Measurements from ENCODE around the gene GALNT17. TPM values are rescaled to one million over a fixed set of nuclear protein-coding genes. Genes with fewer than 3 reads are reported as not detected.
"Not testable (repeated sequence)": the region's sequence is repeated elsewhere in the genome, so short reads cannot be mapped to it uniquely, and the experiment has no call there.

GALNT17 gene
- total RNA-seq, 1 donor from 2014 or later = not detected

DNA sequence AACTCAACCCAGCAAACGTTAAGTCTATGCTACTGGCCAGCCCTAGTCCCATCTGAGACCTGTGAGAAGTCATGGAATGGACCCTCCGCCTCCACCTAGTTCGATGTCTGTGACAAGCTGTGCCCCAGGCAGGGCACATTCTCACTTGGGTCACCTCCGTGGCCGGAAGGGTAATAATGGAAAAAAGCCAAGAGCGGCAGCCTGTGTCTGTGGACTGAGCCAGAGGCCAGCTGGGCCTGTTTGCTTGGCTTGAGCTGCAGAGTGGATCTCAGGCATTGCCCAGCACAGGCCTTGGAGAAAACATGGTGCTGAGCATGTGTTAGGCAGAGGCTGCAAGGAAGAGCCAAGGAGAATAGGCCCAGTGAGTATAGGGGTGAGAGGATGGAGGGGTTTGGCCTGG lies 97.8 kb downstream of the GALNT17 start:
- intact Hi-C loops (cut with micrococcal nuclease) = no loop called here

DNA sequence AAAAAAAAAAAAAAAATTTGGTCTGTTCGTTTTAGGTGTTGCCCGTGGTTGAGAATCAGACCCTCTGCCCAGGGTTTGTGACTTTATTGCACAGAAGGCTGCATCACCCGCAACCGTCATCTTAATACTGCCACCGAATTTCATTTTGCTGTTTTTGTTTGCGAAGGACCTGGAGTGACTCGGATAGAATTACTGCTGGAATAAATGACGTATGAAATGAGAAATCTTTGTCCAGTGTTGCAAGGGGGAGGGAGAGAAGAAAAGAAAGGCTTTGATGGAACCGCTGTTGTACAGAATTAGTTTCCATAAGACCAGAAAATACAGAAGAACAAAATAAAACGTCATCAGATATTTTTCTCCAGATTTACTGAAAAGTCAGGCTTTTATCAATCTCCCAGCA lies 103.3 kb downstream of the GALNT17 start:
- no peaks in the 10 kb centered on the region for H3K4me1 Mint-ChIP-seq
- H3K9me3 Mint-ChIP-seq = peaks cover 38% of the 10 kb centered on the region
- no peaks in the 10 kb centered on the region for H3K36me3 Mint-ChIP-seq (ENCODE audit: low read depth)
- no peaks in the 10 kb centered on the region for H3K27me3 Mint-ChIP-seq
- intact Hi-C loops (cut with micrococcal nuclease) = no loop called here
- H3K27ac Mint-ChIP-seq = no peak overlapping the region
- no peak for DNase-seq
- H3K4me3 Mint-ChIP-seq = no peak overlapping the region

More for the DNA sequence above, 97.8 kb downstream of the GALNT17 start:
- Mint-ChIP-seq H3K27me3 (no peaks in the 10 kb centered on the region), H3K4me1 (no peaks in the 10 kb centered on the region), H3K4me3 (no peak overlapping the region), H3K36me3 (ENCODE audit: low read depth) (no peaks in the 10 kb centered on the region), H3K9me3 (peaks cover 25% of the 10 kb centered on the region), H3K27ac (no peak overlapping the region)
- no peak for DNase-seq

DNA sequence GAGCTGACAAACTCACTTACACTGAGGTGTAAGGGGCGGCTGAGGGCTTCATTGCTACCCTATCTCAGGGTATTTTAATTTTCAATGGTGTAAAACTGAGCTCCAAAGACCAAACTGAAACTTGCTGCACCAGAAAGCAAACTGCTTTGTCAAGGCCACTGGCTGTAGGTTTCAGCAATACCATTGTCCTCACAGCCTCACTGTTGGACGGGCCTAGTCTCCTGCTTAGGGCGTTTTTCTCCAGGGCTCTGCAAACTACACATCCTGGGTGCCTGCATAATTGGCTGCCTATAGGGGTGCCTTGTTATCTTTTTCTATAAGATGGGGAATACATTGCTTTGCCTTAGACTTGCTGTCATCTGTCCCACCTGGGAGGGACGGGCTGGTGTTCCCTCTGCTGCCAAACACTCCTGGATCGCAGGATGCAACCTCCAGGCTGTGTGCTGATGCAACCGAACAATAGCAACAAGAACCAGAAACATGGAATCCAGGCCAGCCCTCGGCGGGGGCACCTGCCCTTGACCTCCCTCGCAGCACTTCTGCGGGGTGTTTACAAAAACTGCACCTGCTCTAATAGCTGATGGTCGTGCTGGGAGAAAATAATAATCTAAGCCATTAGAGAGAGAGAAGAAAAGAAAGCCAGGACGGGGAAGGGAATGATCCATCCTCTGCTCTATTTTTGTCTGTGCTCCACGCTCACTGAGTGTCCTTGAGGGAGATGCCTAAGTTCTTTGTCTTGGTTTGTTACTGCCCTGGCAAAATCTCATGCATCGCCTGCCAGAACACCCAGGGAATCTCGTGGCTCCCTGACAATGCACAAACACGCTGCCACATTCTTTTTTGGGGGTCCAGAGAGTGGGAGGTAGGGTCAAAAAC lies 104.5 kb downstream of the GALNT17 start:
- H3K9me3 Mint-ChIP-seq = peaks cover 31% of the 10 kb centered on the region
- no peak overlapping the region for H3K4me3 Mint-ChIP-seq
- H3K36me3 Mint-ChIP-seq (ENCODE audit: low read depth) = no peaks in the 10 kb centered on the region
- no peak for DNase-seq
- H3K27ac Mint-ChIP-seq = no peak overlapping the region
- no peaks in the 10 kb centered on the region for H3K4me1 Mint-ChIP-seq
- H3K27me3 Mint-ChIP-seq = no peaks in the 10 kb centered on the region
- intact Hi-C loops (cut with micrococcal nuclease) = no loop called here

DNA sequence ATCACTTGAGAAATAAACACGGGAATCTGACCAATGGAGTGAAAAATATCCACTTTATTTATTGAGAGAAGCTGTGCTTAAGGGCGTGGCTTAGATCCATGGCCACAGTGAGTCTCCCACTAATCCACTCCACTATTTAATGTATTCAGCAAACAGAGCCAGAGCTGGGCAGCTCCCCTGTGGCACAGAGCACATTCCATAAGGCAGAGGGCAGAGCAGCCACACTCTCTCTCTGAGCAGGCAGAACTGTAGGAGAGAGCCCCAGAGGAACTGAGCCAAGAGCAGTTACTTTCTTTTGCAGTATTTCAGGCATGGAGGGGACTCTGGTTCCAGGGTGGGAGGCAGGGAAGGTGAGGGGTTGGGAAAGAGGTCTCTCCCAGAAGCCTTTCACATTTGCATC lies 106.0 kb downstream of the GALNT17 start:
- Mint-ChIP-seq H3K4me3 (no peak overlapping the region), H3K9me3 (peaks cover 25% of the 10 kb centered on the region), H3K27me3 (no peaks in the 10 kb centered on the region), H3K27ac (no peak overlapping the region), H3K4me1 (no peaks in the 10 kb centered on the region), H3K36me3 (ENCODE audit: low read depth) (no peaks in the 10 kb centered on the region)
- intact Hi-C loops (cut with micrococcal nuclease) = no loop called here
- DNase-seq = no peak

DNA sequence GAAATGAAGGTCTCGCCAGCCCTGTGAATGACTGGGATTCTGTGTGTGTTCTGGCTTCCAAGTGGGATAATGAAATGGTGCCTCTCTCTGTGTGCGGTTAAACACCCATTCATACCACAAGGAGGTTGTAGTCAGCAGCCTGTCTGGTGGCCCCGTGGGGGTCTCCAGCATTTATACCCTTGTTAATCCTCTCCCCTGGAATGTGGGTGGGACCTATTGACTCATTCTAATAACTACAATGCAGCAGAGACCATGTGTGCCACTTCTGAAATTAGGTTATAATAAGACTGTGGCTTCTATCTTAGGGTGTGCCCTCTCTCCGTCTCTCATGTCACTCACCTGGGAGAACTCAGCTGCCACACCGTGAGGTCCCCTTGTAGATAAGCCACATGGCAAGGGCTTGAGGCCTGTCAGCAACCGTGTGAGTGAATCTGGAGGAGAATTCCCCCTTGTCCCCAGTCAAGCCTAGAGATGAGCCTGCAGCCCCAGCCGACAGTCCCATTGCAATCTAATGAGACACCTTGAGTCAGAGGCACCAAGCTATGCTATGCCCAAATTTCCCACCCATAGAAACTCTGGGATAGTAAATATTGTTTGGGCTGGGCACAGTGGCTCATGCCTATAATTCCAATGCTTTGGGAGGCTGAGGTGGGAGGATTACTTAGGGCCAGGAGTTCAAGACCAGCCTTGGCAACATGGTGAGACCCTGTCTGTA lies 106.8 kb downstream of the GALNT17 start:
- no peak overlapping the region for H3K4me3 Mint-ChIP-seq
- H3K9me3 Mint-ChIP-seq = peaks cover 23% of the 10 kb centered on the region
- no peaks in the 10 kb centered on the region for H3K36me3 Mint-ChIP-seq (ENCODE audit: low read depth)
- H3K27me3 Mint-ChIP-seq = no peaks in the 10 kb centered on the region
- intact Hi-C loops (cut with micrococcal nuclease) = no loop called here
- DNase-seq = no peak
- H3K27ac Mint-ChIP-seq = no peak overlapping the region
- no peaks in the 10 kb centered on the region for H3K4me1 Mint-ChIP-seq

DNA sequence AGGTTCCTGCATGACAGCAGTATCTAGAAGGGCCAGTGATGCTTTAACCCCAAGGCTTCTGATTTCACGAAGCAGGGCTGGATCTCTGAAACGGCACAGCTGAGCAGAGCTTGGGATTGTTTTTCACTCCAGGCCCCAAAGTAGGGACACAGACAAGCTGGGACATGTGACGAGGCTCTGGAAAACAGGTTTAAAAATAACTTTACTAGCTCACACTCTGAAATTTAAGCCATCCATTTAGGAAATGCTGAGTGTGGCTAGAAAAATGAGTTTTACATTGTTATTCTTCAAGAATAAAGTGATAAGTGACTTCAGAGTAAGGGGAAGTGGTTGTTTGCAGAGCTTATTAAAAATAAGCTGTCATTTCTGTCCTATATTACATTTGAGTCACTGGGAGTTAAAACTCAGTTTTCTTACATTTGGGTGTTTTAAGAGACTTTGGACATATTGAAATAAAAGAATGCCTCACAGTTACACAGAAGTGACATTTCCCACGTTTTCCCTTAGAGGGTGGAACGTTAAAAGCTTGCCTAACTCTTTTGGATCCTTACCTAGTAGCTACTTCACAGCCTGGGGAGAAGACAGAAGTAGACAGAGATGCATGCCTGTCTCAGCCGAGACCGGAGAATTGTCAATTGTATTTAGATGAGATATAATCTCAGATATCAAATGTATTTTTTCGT lies 107.8 kb downstream of the GALNT17 start:
- intact Hi-C loops (cut with micrococcal nuclease) = no loop called here
- no peak overlapping the region for H3K27ac Mint-ChIP-seq
- DNase-seq = no peak
- no peaks in the 10 kb centered on the region for H3K36me3 Mint-ChIP-seq (ENCODE audit: low read depth)
- H3K9me3 Mint-ChIP-seq = peaks cover 20% of the 10 kb centered on the region
- no peak overlapping the region for H3K4me3 Mint-ChIP-seq
- H3K4me1 Mint-ChIP-seq = no peaks in the 10 kb centered on the region
- no peaks in the 10 kb centered on the region for H3K27me3 Mint-ChIP-seq

DNA sequence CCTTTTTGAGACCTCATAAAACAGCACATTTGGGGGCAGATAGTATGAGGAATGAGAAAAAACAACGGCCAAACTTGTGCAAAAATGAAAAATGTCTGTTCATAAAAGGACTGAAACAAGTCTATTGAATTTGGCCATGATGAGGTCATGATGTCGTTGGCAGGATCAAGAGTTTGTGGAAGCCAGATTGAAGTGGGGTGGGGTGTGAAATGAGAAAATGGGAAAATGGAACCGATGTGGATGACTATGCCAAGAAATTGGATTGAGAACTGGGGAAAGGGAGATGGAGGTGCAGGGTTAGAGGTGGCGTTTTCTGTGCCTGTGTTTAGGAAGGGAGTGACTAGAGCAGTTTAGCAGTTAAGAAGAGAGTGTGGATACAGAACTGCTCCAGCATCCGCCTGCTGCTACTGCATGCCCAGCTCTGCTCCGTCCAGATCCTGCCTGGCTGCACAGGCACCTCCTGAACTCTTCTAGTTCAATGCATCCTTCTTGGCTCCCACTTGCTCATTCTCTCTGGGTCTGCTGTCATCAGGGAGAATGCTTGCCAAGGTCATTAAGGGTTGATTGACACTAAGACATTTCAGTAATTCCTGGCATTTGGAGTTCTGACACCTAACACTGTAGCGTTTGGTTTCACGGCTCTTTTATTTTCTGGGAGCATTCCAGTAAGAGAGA lies 111.9 kb downstream of the GALNT17 start:
- Mint-ChIP-seq H3K4me3 (no peak overlapping the region), H3K27ac (no peak overlapping the region), H3K27me3 (no peaks in the 10 kb centered on the region), H3K36me3 (ENCODE audit: low read depth) (no peaks in the 10 kb centered on the region), H3K4me1 (no peaks in the 10 kb centered on the region), H3K9me3 (peaks cover 15% of the 10 kb centered on the region)
- no peak for DNase-seq
- intact Hi-C loops (cut with micrococcal nuclease) = no loop called here

DNA sequence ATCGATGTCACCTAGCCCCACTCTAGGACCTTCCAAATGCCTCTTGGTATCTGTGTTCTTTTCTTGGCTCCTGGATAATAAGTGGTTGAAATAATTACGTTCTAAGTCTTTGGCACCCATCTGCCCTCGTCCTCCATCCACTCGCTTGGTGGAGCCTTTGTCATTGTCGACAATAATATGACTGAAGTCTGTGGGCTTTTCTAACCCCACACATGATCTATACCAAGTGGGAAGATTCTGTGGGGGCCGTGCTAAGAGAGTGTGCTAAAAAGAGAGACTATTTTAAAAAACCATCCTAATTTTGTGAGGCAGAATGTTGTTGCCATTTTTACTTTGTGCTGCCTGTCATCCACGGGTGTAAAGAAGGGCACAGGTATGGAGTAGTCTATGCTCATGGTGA lies 113.1 kb downstream of the GALNT17 start:
- Mint-ChIP-seq H3K4me1 (no peaks in the 10 kb centered on the region), H3K9me3 (peaks cover 11% of the 10 kb centered on the region), H3K27ac (no peak overlapping the region), H3K4me3 (no peak overlapping the region), H3K36me3 (ENCODE audit: low read depth) (no peaks in the 10 kb centered on the region), H3K27me3 (no peaks in the 10 kb centered on the region)
- intact Hi-C loops (cut with micrococcal nuclease) = no loop called here
- no peak for DNase-seq

DNA sequence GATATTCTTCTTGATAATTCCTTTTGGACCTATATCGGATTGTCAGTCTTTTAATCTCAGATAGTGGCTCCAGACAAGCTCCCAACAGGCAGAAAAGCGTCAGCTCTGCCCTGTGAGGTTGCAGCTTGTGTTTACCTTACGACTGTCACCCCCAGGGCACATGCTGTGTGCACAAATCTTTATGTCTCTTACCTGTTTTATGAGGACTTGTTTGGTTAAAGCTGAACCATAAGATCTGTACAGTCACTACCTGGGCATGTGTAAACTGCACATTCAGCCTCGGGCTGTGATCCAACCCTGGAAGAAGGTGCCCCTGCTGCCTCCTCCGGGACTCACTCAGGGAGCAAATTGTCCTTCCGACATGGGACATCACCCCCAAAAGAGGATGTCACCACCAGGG lies 119.8 kb downstream of the GALNT17 start:
- H3K27me3 Mint-ChIP-seq = no peaks in the 10 kb centered on the region
- no peak for DNase-seq
- H3K4me1 Mint-ChIP-seq = no peaks in the 10 kb centered on the region
- H3K4me3 Mint-ChIP-seq = no peak overlapping the region
- H3K27ac Mint-ChIP-seq = no peak overlapping the region
- H3K36me3 Mint-ChIP-seq (ENCODE audit: low read depth) = no peaks in the 10 kb centered on the region
- intact Hi-C loops (cut with micrococcal nuclease) = no loop called here
- H3K9me3 Mint-ChIP-seq = peaks cover 6% of the 10 kb centered on the region

DNA sequence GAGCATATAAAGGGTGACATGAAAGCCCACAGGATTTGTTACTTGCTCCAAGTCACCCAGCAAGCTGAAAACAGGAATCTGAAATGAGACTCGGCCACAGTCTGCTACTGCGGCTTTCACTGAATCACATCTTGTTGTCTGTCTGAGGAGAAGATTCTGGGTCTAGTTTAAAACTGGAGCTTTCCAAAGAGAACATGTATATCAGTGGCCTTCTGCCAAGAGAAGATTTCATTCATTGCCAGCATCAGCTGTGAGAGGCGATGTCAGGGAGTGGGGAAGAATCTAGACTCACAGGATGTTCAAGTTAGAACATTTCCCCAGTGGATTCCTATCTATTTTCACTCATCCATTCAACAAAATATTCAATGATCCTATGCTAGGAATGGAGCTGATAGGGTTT lies 122.8 kb downstream of the GALNT17 start:
- peaks cover 13% of the 10 kb centered on the region for H3K9me3 Mint-ChIP-seq
- no peak for DNase-seq
- no peaks in the 10 kb centered on the region for H3K4me1 Mint-ChIP-seq
- intact Hi-C loops (cut with micrococcal nuclease) = no loop called here
- H3K27me3 Mint-ChIP-seq = no peaks in the 10 kb centered on the region
- no peak overlapping the region for H3K27ac Mint-ChIP-seq
- no peak overlapping the region for H3K4me3 Mint-ChIP-seq
- H3K36me3 Mint-ChIP-seq (ENCODE audit: low read depth) = no peaks in the 10 kb centered on the region

DNA sequence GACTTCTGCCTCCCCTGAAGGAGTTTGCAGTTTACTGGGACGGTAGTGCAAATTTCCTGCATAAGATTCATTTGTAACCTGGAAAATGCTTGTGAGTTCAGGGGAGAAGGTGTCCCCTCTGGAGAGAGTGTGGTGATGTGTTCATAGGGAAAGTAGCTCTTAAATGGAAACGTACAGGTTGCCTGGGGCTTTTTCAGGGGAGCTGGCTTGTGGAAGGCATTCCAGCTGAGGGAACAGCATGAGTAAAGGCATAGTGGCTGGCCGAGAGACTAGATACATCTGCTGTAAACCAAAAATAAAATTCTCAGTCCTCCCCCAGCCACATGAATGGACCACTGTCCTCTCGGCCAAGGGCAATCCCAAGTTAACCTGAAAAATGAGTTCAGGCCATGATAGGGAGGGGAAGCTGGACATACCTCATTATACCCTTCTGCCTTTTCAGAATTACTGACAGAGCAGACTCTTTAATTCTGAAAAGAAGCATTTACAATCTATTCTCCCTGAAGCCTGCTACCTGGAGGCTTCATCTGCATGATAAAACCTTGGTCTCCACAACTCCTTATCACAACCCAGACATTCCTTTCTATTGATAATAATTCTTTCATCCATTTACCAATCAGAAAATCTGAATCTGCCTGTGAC lies 123.7 kb downstream of the GALNT17 start:
- intact Hi-C loops (cut with micrococcal nuclease) = no loop called here
- no peaks in the 10 kb centered on the region for H3K36me3 Mint-ChIP-seq (ENCODE audit: low read depth)
- no peaks in the 10 kb centered on the region for H3K27me3 Mint-ChIP-seq
- H3K27ac Mint-ChIP-seq = no peak overlapping the region
- H3K4me3 Mint-ChIP-seq = no peak overlapping the region
- DNase-seq = no peak
- H3K9me3 Mint-ChIP-seq = peaks cover 13% of the 10 kb centered on the region
- no peaks in the 10 kb centered on the region for H3K4me1 Mint-ChIP-seq

DNA sequence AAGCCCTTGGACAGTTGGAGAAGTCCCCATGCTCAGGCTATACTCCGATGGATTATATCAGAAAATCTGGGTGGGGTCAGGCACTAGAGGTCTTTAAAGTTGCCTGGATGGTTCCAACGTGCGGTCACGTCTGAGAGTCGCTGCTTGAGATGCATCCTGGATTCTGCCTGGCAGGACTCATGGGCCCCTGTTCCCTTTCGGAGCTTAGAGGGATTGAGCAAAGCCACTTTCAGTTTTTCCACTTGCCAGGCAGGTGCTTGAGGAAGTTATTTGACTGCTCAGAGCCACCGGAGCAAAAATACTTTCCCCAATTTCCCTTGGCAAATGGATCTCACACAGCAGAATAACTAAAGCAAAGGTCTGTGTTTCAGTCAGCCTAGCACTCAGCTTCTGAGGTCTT lies 129.1 kb downstream of the GALNT17 start:
- Mint-ChIP-seq H3K36me3 (ENCODE audit: low read depth) (no peaks in the 10 kb centered on the region), H3K27me3 (no peaks in the 10 kb centered on the region), H3K4me1 (no peaks in the 10 kb centered on the region), H3K9me3 (peaks cover 13% of the 10 kb centered on the region), H3K4me3 (no peak overlapping the region), H3K27ac (no peak overlapping the region)
- intact Hi-C loops (cut with micrococcal nuclease) = no loop called here
- no peak for DNase-seq

DNA sequence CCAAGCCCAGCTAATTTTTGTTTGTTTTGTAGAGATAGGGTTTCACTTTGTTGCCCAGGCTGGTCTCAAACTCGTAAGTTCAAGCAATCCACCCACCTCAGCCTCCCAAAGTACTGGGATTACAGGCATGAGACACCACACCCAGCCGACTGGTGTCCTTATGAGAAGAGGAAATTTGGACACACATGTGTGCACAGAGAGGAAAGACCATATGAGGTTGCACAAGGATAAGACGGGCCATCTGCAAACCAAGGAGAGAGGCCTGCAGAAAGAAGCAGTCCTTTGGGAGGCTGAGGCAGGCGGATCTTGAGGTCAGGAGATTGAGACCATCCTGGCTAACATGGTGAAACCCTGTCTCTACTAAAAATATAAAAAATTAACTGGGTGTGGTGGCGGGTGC lies 130.9 kb downstream of the GALNT17 start:
- DNase-seq; H3K27ac Mint-ChIP-seq; H3K27me3 Mint-ChIP-seq; intact Hi-C loops (cut with micrococcal nuclease); H3K4me1 Mint-ChIP-seq; H3K4me3 Mint-ChIP-seq; H3K36me3 Mint-ChIP-seq (ENCODE audit: low read depth): not testable (repeated sequence)
- H3K9me3 Mint-ChIP-seq = peaks cover 17% of the 10 kb centered on the region

Data from activated CD4-positive, alpha-beta T cell treated with anti-CD3 and anti-CD28 coated beads, Interleukin-2, amount 10 ng/mL, durations not matched to agents 24 days and 14 days (primary cell).